ENCODE data around the gene CPNE4. TPM values are rescaled to one million over a fixed set of nuclear protein-coding genes. Genes with fewer than 3 reads are reported as not detected.

CPNE4 gene
- total and polyA plus RNA-seq, 5 experiments from 2014 or later, result not detected

DNA sequence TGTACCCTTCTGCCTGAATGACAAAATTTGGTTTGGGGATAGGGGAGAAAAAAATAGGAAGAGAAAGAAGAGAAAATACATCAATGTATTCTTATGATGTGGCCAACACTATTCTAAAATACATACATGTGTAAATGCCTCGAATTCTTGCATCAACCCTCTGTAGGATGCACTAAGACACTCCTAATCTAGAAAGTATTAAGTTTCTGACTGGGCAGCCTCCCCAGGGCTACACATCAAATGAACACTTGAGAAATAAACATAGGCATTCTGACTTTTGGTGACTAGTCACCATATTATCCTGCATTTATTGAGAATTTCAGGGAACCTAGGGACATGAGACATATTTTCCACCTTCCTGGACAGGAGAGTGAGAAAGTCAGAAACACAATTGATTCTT is 109.2 kb downstream of the CPNE4 start:
- Mint-ChIP-seq H3K36me3 (no peaks in the 10 kb centered on the region), H3K4me1 (no peaks in the 10 kb centered on the region), H3K9me3 (peaks cover 0 to 11% (median 0%) of the 10 kb centered on the region in 9 donors), H3K27me3 (peaks cover 0 to 13% (median 8%) of the 10 kb centered on the region in 5 donors), H3K4me3 (no peak overlapping the region), H3K27ac (no peak overlapping the region)
- DNase-seq (no peak), ATAC-seq (no peak)
- POLR2A ChIA-PET, result no interaction called here

DNA sequence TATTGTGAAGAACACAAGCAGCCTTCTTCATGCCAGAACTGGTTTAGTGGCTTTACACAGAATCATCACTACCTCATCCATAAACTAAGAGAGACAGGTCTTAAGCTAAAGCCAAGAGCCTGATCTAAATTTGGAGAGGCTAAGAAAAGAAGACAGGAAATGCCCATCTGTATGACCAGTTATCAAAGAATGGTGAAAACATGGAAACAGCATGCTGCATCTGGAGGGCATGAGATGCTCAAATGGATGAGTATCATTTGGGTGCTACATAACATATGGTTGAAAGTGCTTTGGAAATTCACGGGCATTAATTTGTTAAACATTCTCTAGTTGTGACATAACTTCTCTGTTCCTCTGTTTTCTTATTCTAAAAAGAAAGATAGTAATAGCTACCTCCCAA is 112.5 kb downstream of the CPNE4 start:
- Mint-ChIP-seq H3K36me3 (no peaks in the 10 kb centered on the region), H3K27me3 (peaks cover 0 to 11% (median 9%) of the 10 kb centered on the region in 5 donors), H3K4me1 (no peaks in the 10 kb centered on the region), H3K9me3 (peaks cover 0 to 11% (median 0%) of the 10 kb centered on the region in 9 donors), H3K4me3 (no peak overlapping the region), H3K27ac (no peak overlapping the region)
- POLR2A ChIA-PET, result no interaction called here
- ATAC-seq (no peak), DNase-seq (no peak)

DNA sequence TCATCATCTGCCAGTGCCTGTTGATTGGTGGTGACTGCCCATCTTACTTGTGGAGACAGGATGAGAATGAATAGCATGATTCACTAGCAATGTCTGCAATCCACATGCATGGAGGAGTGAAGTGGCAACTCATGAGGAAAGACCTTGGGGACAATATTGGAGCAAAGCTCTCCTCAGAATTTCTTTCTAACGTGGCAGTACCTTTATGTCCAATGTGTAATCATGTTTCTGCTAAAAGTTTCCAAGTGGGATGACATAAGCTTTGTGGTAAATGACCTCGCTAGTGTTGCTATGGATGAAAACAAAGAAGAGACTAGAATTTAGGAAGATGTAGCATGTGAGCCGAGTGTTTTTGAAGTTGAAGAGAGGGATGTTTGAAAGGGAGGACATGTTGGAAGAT is 117.8 kb downstream of the CPNE4 start:
- POLR2A ChIA-PET, result no interaction called here
- H3K4me1 Mint-ChIP-seq, result no peaks in the 10 kb centered on the region
- H3K9me3 Mint-ChIP-seq, result peaks cover 0 to 4% (median 0%) of the 10 kb centered on the region in 9 donors
- peaks cover 0 to 23% (median 7%) of the 10 kb centered on the region in 5 donors for H3K27me3 Mint-ChIP-seq
- H3K27ac Mint-ChIP-seq, result no peak overlapping the region
- DNase-seq (no peak), ATAC-seq (no peak)
- H3K4me3 Mint-ChIP-seq, result no peak overlapping the region
- no peaks in the 10 kb centered on the region for H3K36me3 Mint-ChIP-seq

DNA sequence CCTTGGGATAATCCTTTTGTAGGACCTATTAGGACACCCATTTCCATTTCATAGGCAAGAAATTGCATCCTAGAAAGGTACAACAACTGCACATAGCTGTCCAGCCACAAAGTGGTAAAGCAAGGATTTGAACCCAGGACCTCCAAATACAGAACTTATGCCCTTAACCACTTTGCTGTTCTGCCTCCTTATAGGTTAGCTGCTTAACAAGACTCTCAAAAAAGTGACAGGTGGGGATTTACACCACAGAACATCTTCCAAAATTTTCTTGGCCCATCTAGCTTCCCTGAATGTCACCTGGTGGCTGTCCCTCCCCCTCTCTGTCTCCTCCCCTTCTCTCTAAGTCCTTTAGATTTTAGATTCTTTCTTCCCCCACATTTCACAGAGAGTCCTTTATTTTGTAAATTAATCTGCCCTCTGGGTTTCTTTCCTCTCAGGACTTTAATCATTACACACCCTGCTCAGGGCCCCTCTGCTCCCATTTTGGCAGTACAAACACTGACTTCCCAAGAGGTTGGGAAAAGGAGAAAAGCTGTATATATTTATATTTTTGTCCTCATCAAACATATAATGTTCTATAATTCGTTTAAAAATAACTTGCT is 120.6 kb downstream of the CPNE4 start:
- H3K4me3 Mint-ChIP-seq, result no peak overlapping the region
- peaks cover 0 to 31% (median 11%) of the 10 kb centered on the region in 5 donors for H3K27me3 Mint-ChIP-seq
- H3K27ac Mint-ChIP-seq, result no peak overlapping the region
- DNase-seq, result no peak
- H3K36me3 Mint-ChIP-seq, result no peaks in the 10 kb centered on the region
- peaks cover 0 to 5% (median 0%) of the 10 kb centered on the region in 9 donors for H3K9me3 Mint-ChIP-seq
- POLR2A ChIA-PET, result no interaction called here
- ATAC-seq, result no peak
- no peaks in the 10 kb centered on the region for H3K4me1 Mint-ChIP-seq

DNA sequence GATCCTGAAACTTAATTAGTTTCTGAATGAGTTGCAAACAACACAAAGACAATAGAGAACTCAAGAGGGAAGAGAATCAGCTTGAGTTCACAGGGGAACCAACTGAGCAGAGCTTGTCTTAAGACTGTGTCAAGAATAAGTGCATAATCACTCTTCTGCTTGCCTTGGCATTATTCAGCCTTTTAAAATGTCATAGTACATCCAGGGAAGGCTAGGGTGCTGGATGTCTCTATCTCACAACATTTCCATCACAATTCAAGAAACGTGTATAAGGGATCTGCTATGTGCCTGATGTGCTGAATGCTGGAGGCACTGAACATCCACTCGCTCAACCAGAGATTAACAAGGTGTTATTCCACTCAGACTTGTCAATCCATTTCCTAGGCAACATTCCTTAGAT is 122.6 kb downstream of the CPNE4 start:
- Mint-ChIP-seq H3K4me3 (no peak overlapping the region), H3K27me3 (peaks cover 0 to 31% (median 7%) of the 10 kb centered on the region in 5 donors), H3K4me1 (no peaks in the 10 kb centered on the region), H3K9me3 (peaks cover 0 to 5% (median 2%) of the 10 kb centered on the region in 9 donors), H3K36me3 (no peaks in the 10 kb centered on the region), H3K27ac (no peak overlapping the region)
- POLR2A ChIA-PET, result no interaction called here
- no peak for DNase-seq
- ATAC-seq, result no peak

DNA sequence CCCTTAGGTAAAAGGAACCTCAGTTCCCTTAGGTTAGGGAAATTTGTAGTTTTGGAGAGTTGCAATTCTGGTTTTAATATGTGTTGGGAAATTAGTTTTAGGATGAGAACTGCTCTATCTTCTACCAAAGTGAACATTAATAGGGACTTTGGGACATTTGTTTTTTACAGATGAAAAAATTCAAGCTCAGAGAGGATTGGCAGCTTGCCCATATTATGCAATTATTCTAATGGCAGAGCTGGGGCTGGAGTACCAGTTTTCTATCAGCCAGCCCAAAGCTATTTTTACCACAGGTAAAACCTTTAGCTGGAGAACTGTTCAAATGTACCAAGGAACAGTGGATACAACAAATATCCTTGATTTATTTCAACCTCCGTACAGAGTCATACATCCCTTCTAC is 127.0 kb downstream of the CPNE4 start:
- Mint-ChIP-seq H3K36me3 (no peaks in the 10 kb centered on the region), H3K4me3 (no peak overlapping the region), H3K27me3 (peaks cover 0 to 12% (median 7%) of the 10 kb centered on the region in 5 donors), H3K27ac (no peak overlapping the region), H3K4me1 (no peaks in the 10 kb centered on the region), H3K9me3 (peaks cover 0 to 9% (median 3%) of the 10 kb centered on the region in 9 donors)
- DNase-seq (no peak), ATAC-seq (no peak)
- POLR2A ChIA-PET, result no interaction called here

DNA sequence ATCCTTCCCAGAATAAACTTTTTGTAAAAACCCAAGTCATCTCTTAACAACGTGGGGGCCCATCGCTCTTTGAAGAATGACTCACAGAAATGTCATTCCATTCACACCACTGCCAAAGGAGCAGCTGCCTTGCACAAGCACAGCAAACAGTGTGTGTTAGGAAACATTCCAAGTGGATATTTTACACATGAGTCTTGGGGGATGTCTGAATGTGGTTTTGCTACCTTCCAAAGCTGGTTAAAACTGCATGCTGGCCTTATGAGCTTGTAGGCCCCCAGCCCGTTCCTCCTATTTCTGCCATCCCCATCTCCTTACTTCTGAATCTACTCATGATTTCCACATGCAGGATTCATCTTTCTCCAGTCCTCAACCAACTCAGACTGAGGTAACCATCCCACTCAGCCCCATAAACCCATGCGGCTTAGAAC is 130.8 kb downstream of the CPNE4 start:
- peaks cover 0 to 5% (median 0%) of the 10 kb centered on the region in 5 donors for H3K27me3 Mint-ChIP-seq
- ATAC-seq (no peak), DNase-seq (no peak)
- peaks cover 0 to 9% (median 2%) of the 10 kb centered on the region in 9 donors for H3K9me3 Mint-ChIP-seq
- H3K27ac Mint-ChIP-seq, result no peak overlapping the region
- H3K4me1 Mint-ChIP-seq, result no peaks in the 10 kb centered on the region
- H3K4me3 Mint-ChIP-seq, result no peak overlapping the region
- H3K36me3 Mint-ChIP-seq, result no peaks in the 10 kb centered on the region
- POLR2A ChIA-PET, result no interaction called here

DNA sequence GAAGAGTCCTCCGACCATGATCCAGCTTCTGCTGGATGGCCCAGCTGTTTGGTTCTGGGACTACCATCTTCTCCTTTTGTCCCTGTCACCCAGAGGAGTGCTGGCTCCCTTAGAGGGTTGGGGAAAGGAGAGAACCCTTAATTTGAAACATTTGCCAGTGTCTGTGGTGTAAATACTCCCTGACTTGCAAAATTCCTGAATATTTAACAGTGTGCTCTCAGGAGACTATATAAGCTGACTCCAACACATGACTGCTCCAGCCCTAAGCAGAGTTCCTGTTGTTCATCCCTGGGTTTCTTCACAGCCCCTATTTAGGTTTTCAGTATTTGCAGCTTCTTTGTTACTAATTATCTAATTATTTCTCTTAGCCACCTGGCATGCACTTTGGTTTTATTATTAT is 133.1 kb downstream of the CPNE4 start:
- POLR2A ChIA-PET, result no interaction called here
- Mint-ChIP-seq H3K36me3 (no peaks in the 10 kb centered on the region), H3K27ac (no peak overlapping the region), H3K4me1 (no peaks in the 10 kb centered on the region), H3K9me3 (peaks cover 0 to 9% (median 0%) of the 10 kb centered on the region in 9 donors), H3K4me3 (no peak overlapping the region), H3K27me3 (peaks cover 0 to 5% (median 0%) of the 10 kb centered on the region in 5 donors)
- DNase-seq, result no peak
- ATAC-seq, result no peak

DNA sequence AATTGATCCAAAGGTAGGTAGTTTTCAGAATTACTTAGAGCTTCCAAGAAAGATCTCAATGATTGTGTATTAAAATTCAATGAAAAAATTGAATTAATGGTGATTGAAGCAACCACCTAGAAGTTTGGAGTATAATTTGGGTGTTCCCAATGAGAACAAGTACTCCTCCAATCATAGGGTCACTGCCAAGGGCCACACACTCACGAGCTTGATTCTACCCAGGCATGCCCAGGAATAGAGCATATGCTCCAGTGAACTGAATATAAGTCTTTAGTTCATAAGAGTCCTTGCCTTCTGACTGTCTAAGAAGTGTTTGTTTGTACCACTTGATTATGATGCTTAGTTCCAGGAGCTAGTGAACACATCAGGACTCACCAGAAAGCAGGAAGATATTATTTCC is 133.9 kb downstream of the CPNE4 start:
- Mint-ChIP-seq H3K36me3 (no peaks in the 10 kb centered on the region), H3K4me1 (no peaks in the 10 kb centered on the region), H3K9me3 (peaks cover 0 to 9% (median 0%) of the 10 kb centered on the region in 9 donors), H3K27me3 (peaks cover 0 to 5% (median 0%) of the 10 kb centered on the region in 5 donors), H3K4me3 (no peak overlapping the region), H3K27ac (no peak overlapping the region)
- POLR2A ChIA-PET, result interaction anchor here (0.6 kb wide), 1 partner anchor 187 kb away, joined by 4 read pairs; no protein-coding TSS in a partner anchor
- ATAC-seq (no peak), DNase-seq (no peak)

DNA sequence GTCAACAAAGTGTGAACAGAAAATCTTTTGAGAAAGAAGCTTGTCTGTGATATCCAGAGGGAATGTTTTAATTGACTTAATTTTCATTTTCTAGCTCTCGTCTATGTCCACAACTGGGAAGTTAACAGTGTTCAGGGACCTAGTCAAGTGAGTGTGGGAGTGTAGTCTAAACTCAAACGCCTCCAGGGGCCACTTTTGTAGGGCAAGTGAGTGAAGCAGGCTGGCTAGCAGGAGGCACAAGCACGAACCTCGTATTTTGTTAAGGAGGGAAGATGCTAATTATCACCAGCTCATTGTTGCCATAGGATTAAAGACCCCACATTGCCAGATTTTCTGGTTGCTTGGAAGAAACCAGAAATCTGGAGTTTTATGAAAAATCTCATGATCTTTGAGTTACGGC is 135.8 kb downstream of the CPNE4 start:
- Mint-ChIP-seq H3K9me3 (peaks cover 0 to 2% (median 0%) of the 10 kb centered on the region in 9 donors), H3K27me3 (peaks cover 0 to 1% (median 0%) of the 10 kb centered on the region in 5 donors), H3K4me1 (no peaks in the 10 kb centered on the region), H3K27ac (no peak overlapping the region), H3K4me3 (no peak overlapping the region), H3K36me3 (no peaks in the 10 kb centered on the region)
- ATAC-seq, result no peak
- POLR2A ChIA-PET, result no interaction called here
- DNase-seq, result no peak

DNA sequence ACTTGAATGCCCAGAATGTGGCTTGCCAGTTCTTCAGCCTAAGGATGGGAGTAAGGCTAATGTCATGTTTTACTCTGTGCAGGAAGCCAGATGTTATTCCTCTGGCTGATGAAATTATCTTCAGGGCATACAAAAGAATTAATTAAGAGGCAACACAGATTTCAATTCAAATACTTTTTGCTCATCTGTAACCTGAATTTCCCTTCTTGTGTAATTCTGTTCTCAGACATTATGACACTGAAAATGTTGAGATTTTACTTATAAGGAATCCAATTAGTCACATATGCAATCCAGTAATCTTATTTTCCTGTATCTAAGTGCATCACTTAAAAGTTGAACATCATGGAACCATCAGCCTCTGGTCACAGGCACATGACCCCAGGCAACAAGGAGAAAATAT is 136.5 kb downstream of the CPNE4 start:
- POLR2A ChIA-PET, result no interaction called here
- no peaks in the 10 kb centered on the region for H3K4me1 Mint-ChIP-seq
- H3K9me3 Mint-ChIP-seq, result peaks cover 0 to 4% (median 0%) of the 10 kb centered on the region in 9 donors
- no peaks in the 10 kb centered on the region for H3K36me3 Mint-ChIP-seq
- ATAC-seq, result no peak
- no peak overlapping the region for H3K27ac Mint-ChIP-seq
- DNase-seq, result no peak
- no peak overlapping the region for H3K4me3 Mint-ChIP-seq
- H3K27me3 Mint-ChIP-seq, result peaks cover 0 to 1% (median 0%) of the 10 kb centered on the region in 5 donors

DNA sequence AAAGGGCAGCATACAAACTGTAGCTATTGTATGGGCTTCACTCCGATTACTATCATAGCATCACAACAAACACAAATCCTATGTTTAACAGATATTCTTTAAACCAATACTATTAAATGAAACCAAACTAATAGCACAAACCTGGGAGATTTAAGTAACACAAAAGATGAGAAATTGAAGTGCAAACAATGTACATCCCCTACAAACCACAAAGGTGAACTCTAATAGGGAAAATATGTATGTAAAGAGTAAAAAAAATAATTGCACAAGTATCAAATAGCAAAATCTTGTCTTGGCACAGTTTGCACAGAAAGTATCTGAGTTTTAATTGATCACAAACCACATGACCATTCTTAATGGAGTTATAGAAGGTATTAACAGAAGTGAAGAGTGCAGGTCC is 138.5 kb downstream of the CPNE4 start:
- H3K27ac Mint-ChIP-seq, result no peak overlapping the region
- ATAC-seq (no peak), DNase-seq (no peak)
- POLR2A ChIA-PET, result no interaction called here
- no peaks in the 10 kb centered on the region for H3K36me3 Mint-ChIP-seq
- no peak overlapping the region for H3K4me3 Mint-ChIP-seq
- no peaks in the 10 kb centered on the region for H3K4me1 Mint-ChIP-seq
- H3K9me3 Mint-ChIP-seq, result peaks cover 0 to 17% (median 2%) of the 10 kb centered on the region in 9 donors
- peaks cover 0 to 6% (median 2%) of the 10 kb centered on the region in 5 donors for H3K27me3 Mint-ChIP-seq

DNA sequence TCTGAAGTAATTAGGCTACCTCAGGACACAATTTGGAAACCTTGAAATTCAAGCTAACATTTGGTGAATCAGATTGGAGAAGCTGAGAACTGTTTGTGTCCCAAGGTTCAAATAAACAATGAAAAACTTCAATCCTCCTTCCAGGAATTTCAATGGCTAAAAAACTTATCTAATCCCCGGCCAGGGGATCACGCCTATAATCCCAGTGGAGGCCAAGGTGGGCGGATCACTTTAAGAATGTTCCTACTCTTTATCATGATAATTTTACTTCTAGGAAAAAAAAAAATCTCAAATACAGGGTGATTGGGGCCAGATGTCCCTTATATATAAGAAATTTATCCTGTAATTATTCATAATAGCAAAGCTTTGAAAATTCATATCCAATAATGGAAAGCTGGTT is 139.0 kb downstream of the CPNE4 start:
- no peak overlapping the region for H3K27ac Mint-ChIP-seq
- no peak for DNase-seq
- no peak overlapping the region for H3K4me3 Mint-ChIP-seq
- ATAC-seq, result no peak
- no peaks in the 10 kb centered on the region for H3K36me3 Mint-ChIP-seq
- peaks cover 0 to 17% (median 2%) of the 10 kb centered on the region in 9 donors for H3K9me3 Mint-ChIP-seq
- POLR2A ChIA-PET, result no interaction called here
- no peaks in the 10 kb centered on the region for H3K4me1 Mint-ChIP-seq
- H3K27me3 Mint-ChIP-seq, result peaks cover 0 to 6% (median 2%) of the 10 kb centered on the region in 5 donors

DNA sequence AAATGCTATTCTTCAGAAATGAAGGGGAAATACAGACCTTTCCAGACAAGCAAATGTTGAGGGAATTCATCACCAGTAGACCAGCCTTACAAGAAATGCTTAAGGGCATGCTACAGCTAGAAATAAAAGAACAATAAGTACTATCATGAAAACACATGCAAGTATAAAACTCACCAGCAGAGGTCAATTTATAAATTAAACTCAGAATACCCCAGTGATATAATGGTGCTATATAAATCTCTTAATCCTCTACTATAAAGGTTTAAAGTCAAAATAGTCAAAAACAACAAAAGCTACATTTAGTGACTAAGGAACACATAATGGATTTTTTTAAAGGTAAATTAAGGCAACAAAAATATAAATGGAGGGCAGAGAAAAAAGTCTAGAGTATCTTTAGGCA is 142.5 kb downstream of the CPNE4 start:
- H3K4me1 Mint-ChIP-seq, result no peaks in the 10 kb centered on the region
- no peak for DNase-seq
- ATAC-seq, result no peak
- POLR2A ChIA-PET, result no interaction called here
- H3K9me3 Mint-ChIP-seq, result peaks cover 0 to 17% (median 2%) of the 10 kb centered on the region in 9 donors
- peaks cover 0 to 10% (median 2%) of the 10 kb centered on the region in 5 donors for H3K27me3 Mint-ChIP-seq
- no peak overlapping the region for H3K27ac Mint-ChIP-seq
- no peaks in the 10 kb centered on the region for H3K36me3 Mint-ChIP-seq
- no peak overlapping the region for H3K4me3 Mint-ChIP-seq

Measured in naive thymus-derived CD8-positive, alpha-beta T cell (primary cell).